Calu3 (cell line): ENCODE data around the gene PHF5A. TPM values are rescaled to one million over a fixed set of nuclear protein-coding genes. Genes with fewer than 3 reads are reported as not detected.

Experiments
- BruUV-seq: library from RNA; stranded (reverse); fragments of 400-500 nt; replicated peaks from 2 replicates; lab custom pipeline; 2021; lab: Mats Ljungman, UMichigan
- CTCF ChIA-PET: fragments of 300-600 bp; sonication (Branson Sonifier 250); formaldehyde crosslinking; loops from one replicate; lab custom pipeline; 2022; ENCODE audit warnings: antibody characterized with exemption; lab: Charles Lee
- DNase-seq: peaks from one replicate; pipeline ENCODE4 v3.0.0; 2022
- H3K27ac Mint-ChIP-seq: one replicate; pipeline ENCODE4 v1.8.0; 2022; ENCODE audit warnings: mixed read lengths; ENCODE audit not compliant: unreplicated experiment
- H3K27me3 Mint-ChIP-seq: one replicate; pipeline ENCODE4 v1.8.0; 2022; ENCODE audit warnings: mixed read lengths; ENCODE audit not compliant: unreplicated experiment
- H3K36me3 Mint-ChIP-seq: one replicate; pipeline ENCODE4 v1.8.0; 2022; ENCODE audit warnings: mild to moderate bottlenecking, moderate library complexity, mixed read lengths; ENCODE audit not compliant: insufficient read depth, unreplicated experiment
- H3K4me1 Mint-ChIP-seq: one replicate; pipeline ENCODE4 v1.8.0; 2022; ENCODE audit warnings: mild to moderate bottlenecking, low read depth, mixed read lengths; ENCODE audit not compliant: unreplicated experiment
- H3K4me3 Mint-ChIP-seq: one replicate; pipeline ENCODE4 v1.8.0; 2022; ENCODE audit warnings: mild to moderate bottlenecking, low read depth, moderate library complexity, mixed read lengths; ENCODE audit not compliant: unreplicated experiment
- H3K9me3 Mint-ChIP-seq: one replicate; pipeline ENCODE4 v1.8.0; 2022; ENCODE audit warnings: low read depth, mixed read lengths; ENCODE audit not compliant: unreplicated experiment
- CTCF ChIP-seq: fragments of 200-600 bp; IDR thresholded peaks from one replicate; pipeline ENCODE4 v1.8.0; 2022; ENCODE audit warnings: antibody characterized with exemption; ENCODE audit not compliant: unreplicated experiment
- intact Hi-C: fragments of 100-400 bp; cut with micrococcal nuclease; formaldehyde crosslinking; loops from one replicate; pipeline ENCODE4 v1.10.0; 2022; ENCODE audit not compliant: unreplicated experiment
- total RNA-seq: library from RNA; stranded (reverse); gene quantifications from 2 replicates; pipeline ENCODE4 v1.2.3, GENCODE V29; 2022

The PHF5A gene
- total RNA-seq, 1 experiment from 2014 or later: 53.3 TPM

- BruUV-seq: no TSS peak
- peaks cover 17% of the 10 kb centered on the region for H3K4me1 Mint-ChIP-seq
- CTCF ChIA-PET: interaction anchor here (0.9 kb wide), 1 partner anchor 11 kb away, joined by 3 read pairs; the partner anchor contains the start of genes ACO2 and PHF5A
- no peak overlapping the region for H3K4me3 Mint-ChIP-seq
- H3K27me3 Mint-ChIP-seq: no peaks in the 10 kb centered on the region
- no peak for DNase-seq
- H3K36me3 Mint-ChIP-seq: peaks cover under 1% of the 10 kb centered on the region
- no peaks in the 10 kb centered on the region for H3K9me3 Mint-ChIP-seq
- TF ChIP-seq CTCF: no peak
- intact Hi-C loops: no loop called here
- H3K27ac Mint-ChIP-seq: no peak overlapping the region
These were observed 10.5 kb upstream of the PHF5A start for GRCh38 chr22:41478891-41479521.

- no peak for DNase-seq
- no TSS peak for BruUV-seq
- Mint-ChIP-seq H3K4me3 (no peak overlapping the region), H3K9me3 (no peaks in the 10 kb centered on the region), H3K4me1 (peaks cover 22% of the 10 kb centered on the region), H3K27me3 (no peaks in the 10 kb centered on the region), H3K36me3 (peaks cover 6% of the 10 kb centered on the region), H3K27ac (no peak overlapping the region)
- CTCF ChIA-PET: interaction anchor here (0.9 kb wide), 1 partner anchor 10 kb away, joined by 3 read pairs; the partner anchor contains the start of genes ACO2 and PHF5A
- intact Hi-C loops: no loop called here
- no peak for TF ChIP-seq CTCF
These were observed 10.0 kb upstream of the PHF5A start for GRCh38 chr22:41478473-41478872.

- peaks cover 17% of the 10 kb centered on the region for H3K4me1 Mint-ChIP-seq
- H3K36me3 Mint-ChIP-seq: peaks cover 12% of the 10 kb centered on the region
- no peaks in the 10 kb centered on the region for H3K27me3 Mint-ChIP-seq
- no TSS peak for BruUV-seq
- H3K9me3 Mint-ChIP-seq: no peaks in the 10 kb centered on the region
- intact Hi-C loops: no loop called here
- H3K4me3 Mint-ChIP-seq: no peak overlapping the region
- CTCF ChIA-PET: interaction anchor here (0.7 kb wide), 1 partner anchor 209 kb away, joined by 3 read pairs; no protein-coding TSS in a partner anchor
- DNase-seq: no peak
- no peak for TF ChIP-seq CTCF
- H3K27ac Mint-ChIP-seq: no peak overlapping the region
These were observed 6.5 kb upstream of the PHF5A start for GRCh38 chr22:41474872-41475451.

- intact Hi-C loops: no loop called here
- no peak overlapping the region for H3K4me3 Mint-ChIP-seq
- CTCF ChIA-PET: no interaction called here
- H3K4me1 Mint-ChIP-seq: peaks cover 30% of the 10 kb centered on the region
- BruUV-seq: no TSS peak
- no peak overlapping the region for H3K27ac Mint-ChIP-seq
- H3K27me3 Mint-ChIP-seq: no peaks in the 10 kb centered on the region
- H3K36me3 Mint-ChIP-seq: peaks cover 43% of the 10 kb centered on the region
- TF ChIP-seq CTCF: no peak
- no peaks in the 10 kb centered on the region for H3K9me3 Mint-ChIP-seq
- DNase-seq: no peak
These were observed 3.1 kb upstream of the PHF5A start for GRCh38 chr22:41471568-41471967.
